GM18858 (cell line): ENCODE results near the gene KBTBD7.

Experiments
- ATAC-seq: cut with Tn5 transposase; IDR thresholded peaks from one replicate; pipeline ENCODE4 v1.9.1; 2021; ENCODE audit not compliant: unreplicated experiment

Gene KBTBD7, protein sequence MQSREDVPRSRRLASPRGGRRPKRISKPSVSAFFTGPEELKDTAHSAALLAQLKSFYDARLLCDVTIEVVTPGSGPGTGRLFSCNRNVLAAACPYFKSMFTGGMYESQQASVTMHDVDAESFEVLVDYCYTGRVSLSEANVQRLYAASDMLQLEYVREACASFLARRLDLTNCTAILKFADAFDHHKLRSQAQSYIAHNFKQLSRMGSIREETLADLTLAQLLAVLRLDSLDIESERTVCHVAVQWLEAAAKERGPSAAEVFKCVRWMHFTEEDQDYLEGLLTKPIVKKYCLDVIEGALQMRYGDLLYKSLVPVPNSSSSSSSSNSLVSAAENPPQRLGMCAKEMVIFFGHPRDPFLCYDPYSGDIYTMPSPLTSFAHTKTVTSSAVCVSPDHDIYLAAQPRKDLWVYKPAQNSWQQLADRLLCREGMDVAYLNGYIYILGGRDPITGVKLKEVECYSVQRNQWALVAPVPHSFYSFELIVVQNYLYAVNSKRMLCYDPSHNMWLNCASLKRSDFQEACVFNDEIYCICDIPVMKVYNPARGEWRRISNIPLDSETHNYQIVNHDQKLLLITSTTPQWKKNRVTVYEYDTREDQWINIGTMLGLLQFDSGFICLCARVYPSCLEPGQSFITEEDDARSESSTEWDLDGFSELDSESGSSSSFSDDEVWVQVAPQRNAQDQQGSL

DNA sequence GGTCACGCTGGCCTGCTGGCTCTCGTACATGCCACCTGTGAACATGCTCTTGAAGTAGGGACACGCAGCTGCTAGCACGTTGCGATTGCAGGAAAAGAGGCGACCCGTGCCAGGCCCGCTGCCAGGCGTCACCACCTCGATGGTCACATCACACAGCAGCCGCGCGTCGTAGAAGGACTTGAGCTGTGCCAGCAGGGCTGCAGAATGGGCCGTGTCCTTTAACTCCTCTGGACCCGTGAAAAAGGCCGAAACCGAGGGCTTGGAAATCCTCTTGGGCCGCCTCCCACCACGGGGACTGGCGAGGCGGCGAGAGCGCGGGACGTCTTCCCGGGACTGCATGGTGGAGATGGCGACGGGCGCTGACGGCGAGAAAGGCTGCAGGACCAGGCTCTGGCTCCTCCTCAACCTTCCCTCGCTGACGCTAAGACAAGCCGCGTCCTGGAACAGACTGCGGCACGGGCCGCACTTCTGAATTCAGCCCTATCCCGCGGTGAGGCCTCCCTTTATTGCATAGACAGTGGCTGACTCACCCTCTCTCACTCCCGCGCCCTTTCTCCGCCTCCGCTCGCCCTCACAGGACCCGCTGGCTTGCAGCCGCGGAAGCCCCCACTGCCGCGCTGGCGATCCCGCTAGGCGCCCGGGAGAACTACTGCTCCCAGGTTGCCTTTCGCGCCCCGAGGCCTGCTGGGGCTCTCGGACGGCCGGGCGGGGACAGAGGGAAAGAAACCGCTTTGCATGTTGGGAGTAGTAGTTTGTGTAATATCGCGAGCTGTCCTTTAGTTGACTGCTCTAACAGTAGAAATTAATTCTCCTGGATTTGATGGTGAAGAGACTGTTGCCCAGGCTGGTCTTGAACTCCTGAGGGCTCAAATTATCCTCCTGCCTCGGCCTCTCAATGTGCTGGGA, at the start of gene KBTBD7:
Gene KBTBD7 (minus strand): TSS at position 651 of the 906 bp plus-strand sequence. CDS start 312 bp downstream, at position 339.
- ATAC-seq, result peak; percentile 89

DNA sequence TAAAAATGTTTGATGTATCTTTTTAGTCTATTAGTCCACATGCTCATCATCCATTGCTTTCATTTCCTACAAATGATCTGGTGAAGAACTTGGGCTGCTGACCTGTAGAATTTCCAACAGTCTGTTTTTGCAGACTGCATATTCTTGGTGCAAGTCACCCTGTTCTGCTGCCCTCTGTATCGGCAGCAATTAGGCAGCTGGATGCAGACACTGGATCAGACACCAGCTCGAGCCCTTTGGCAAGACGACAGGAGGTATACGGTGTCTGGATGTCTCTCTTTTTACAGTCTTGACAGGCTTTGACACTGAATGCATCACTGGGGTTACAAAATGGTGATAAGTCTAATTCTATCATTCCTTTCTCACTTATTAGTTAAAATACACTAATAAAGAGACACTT, 47.3 kb upstream of the KBTBD7 start:
- ATAC-seq, result no peak

DNA sequence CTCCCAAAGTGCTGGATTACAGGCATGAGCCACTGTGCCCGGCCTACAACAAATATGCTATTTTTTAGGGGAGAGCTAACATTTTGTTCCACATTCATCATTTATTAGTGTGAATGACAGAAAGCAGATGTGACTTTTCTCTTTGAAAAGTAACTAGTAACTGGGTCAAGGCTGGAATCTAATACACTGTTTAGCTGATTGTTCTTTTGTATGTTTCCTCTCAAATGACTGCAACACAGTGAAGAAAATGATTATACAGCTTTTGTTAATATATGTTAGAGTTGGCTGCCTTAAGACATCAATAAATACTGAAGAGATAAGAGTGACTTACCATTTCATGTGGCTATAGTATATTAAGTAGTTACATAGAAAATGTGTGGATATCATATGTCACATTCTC, 42.0 kb upstream of the KBTBD7 start:
- ATAC-seq, result no peak

DNA sequence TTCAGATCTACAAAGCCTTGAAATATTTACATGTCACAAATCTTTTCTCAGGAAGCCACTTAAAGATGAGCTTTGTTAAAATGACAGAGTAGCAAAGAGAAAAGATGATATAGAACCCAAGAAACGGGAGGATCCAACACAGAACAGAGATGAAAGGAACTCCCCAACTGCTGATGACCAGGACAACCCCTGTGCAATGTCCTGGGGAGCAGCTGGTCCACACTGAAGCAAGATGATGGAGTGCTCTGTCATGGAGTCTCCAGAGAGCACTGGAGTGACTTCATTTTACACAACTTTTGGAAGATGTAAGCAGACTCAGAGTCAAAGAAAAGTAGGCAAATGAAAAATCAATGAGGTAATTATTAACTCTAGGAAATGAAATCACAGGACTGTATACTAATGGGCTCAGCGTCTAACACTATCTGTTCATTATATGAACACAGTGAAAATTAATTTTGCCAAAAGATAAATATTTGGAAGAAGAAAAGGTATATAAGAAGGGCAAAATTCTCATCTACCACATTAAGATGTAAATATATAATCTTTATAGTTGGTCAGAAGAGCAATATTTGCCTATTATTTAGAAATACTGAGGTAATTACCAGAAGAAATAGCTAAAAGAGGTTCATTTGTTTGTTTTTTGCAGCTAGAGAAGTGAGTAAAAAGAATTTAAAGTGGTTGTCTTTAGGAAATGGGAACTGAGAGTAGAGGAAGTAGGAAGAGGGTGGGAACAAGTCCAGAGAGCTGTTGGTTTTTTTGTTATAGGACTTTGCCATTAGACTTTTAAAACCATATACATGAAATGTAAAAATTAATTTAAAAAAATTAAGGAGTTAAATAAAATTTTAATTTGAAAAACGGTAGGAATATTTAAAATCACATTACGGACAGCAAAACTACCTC, 38.5 kb upstream of the KBTBD7 start:
- ATAC-seq, result no peak

DNA sequence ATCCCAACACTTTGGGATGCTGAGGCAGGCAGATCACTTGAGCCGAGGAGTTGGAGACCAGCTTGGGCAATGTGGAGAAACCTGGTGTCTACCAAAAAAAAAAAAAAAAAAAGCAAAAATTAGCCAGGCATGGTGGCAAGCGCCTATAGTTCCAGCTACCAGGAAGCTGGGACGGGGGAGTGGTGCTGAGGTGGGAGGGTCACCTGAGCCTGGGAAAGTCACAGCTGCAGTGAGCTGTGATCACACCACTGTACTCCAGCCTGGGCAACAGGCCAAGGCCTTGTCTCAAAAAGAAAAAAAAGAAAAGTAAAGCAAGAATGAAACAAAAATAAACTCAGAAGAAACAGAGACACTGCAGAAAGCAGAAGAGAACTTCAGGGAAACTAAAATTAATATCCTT, 37.4 kb upstream of the KBTBD7 start:
- ATAC-seq, result no peak

DNA sequence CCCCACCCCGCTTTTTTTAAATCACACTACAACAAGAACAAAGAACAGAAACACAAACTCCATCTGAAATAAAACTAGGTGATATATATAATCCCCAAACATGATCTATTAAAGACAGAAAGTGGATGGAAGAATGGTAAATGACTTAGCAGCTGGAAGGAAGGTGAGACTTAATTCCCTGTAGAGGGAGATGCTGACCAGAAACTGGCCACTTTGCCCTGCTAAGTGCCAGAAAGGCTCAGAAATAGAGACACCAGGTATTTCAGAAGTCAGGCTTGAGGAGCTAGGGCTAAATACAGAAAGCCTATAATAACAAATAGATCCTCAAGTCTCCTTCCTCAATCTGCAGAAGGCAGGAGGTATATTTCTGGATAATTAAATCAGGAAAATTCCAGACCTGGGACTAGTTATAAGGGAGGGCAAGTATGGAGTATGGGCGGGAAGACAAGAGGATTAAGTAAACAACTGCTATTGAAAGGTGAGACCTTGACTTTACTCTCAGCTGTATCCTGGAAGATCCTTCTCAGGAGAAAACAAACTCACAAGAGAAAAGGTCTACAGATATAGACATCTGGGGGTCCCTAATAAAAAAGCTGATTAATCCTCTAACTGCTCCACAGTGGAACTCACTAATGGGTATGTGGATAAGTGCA, 36.8 kb upstream of the KBTBD7 start:
- ATAC-seq, result no peak

DNA sequence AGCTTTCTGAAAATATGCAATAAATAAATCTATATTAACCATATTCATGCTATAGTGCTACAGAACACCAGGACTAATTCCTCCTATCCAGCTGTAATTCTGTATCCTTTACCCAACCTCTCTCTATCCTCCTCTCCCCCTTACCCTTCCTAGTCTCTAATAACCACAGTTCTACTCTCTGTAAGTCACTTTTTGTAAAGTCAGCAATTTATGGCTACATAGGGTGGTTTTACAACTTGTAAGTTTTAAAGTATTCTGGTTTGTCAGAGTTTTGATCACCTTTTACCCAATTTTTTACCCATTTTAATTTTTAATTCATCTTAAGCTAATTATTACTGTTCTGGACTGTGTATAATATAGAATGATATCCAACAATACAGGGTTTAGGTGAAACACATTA, 35.0 kb upstream of the KBTBD7 start:
- ATAC-seq, result no peak

DNA sequence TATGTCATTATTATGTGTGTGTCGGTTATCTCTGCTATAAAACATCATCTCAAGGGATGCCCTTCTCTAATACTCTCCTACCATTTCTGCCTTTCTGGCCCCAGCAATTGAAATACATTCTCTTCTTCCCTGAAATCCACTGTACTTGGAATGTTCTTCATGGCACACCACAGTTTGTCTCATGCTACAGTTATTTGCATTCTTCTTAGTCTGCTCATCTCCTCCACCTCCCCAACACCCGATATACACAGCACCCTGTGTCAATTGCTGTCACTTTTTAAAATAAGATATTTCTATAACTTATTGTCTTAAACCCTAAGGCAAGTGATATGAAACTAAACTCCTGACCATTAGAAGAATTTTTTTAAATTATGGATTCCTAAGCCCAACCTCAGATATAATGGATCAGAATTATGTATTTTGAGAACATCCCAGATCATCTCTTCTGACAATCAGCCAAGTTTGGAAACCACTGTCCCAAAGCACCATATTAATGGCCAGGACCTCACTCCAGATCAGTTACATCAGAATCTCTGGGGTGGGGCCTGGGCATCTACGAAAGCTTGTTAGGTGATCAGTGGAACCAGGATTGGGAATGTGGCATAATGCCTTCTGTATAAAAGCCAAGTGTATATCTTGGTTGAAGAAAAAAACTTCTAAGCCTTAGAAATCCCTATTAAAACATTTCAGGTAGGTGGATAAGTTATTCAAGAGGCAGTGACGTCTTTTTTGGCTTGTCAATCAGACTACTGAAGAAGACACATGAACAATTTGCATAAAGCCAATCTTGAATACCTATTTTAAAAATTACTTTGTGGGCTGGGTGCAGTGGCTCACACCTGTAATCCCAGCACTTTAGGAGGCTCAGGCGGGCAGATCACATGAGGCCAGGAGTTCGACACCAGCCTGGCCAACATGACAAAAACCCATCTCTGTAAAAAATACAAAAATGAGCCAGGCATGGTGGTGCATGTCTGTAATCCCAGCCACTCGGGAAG, 30.0 kb upstream of the KBTBD7 start:
- ATAC-seq, result no peak

DNA sequence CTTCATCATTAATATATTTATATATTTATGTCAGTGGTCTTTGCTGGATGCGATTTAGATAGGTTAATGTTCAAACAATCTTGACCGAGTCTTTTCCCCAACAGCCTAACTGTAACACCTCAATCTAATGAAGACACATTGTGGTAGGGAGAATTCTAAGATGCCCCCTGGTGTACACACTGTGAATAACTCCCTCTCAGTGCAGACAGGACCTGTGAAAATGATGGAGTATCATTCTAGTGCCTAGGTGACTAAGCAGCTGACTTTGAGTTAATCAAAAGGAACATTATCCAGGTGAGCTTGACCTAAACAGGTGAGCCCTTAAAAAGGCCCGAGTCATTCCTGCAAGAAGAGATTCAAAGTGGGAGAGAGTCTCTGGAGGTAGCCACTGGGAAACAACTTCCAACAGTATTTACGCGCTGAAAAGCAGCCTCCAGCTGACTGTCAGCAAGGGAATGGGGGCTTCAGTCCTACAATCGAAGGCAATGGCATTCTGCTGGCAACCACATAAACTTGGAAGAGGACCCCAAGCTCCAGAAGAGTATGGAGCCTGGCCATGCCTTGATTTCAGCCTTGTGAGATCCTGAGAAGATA, 28.0 kb upstream of the KBTBD7 start:
- no peak for ATAC-seq

DNA sequence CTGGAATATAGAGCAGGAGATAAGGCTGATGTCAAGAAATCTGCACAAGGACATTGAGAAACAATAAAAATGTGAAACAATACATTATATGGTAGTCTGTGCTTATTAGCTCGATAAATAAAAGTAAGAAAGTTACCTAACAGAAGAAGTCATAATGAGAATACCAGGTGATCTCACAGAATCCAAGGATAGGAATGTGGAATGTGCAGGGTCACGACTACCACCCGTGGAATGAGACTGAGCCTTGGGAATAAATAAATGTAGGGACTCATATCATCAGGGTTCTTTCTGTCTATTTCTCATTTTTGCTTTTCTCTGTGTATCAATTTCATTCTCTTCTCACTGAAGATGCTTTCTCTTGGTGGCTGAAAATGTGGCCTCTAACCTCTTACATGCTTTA, 26.0 kb upstream of the KBTBD7 start:
- ATAC-seq, result no peak

DNA sequence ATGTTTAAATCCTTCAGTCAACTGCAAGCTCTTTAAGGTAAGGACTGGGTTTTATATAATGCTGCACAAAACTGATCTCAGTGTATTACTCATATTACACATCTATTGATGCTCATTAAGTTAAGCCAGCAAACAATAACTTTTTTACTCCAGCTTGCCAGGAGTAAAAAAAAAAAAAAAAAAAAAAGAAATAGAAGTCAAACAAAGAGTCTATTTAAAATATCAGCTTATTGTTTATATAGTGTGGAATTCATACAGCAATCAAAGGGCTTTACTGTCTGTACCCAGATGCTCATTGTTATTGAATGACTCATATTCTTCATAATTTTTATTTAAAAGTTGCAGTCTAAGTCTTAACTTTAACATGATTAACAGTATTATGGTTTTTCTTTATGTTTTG, 21.8 kb upstream of the KBTBD7 start:
- ATAC-seq, result no peak

DNA sequence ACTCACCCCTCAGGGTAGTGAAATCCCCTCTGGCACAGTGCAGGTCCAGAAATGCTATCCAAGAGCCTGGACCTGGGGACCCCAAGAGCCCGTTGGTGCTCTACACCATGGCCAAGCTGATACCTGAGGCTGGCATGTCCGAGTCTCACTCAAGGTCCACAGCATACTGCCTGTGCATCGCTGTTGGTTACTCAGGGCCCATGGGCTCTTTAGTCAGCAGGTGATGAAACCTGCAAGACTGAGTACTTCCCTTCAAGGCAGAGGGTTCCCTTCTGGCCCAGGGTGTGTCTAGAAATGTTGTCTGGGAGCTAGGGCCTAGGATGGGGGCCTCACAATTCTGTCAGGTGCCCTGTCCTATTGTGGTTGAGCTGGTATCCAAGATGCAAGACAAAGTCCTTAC, 19.6 kb upstream of the KBTBD7 start:
- no peak for ATAC-seq

DNA sequence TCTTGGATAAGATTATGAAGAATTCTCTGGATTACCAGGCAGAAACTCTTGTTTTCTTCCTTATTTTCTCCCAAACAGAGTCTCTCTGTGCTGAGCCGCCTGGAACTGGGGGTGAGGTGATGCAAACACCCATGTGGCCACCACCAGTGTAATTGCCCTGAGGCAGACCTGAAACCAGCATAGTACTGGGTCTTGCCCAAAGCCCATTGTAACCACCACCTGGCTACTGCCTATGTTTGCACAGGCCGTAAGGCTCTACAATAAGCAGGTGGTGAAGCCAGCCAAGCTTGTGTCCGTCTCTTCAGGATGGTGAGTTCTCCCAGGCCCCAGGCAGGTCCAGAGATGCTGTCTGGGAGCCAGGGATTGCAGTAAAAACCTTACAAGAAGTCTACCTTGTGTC, 18.9 kb upstream of the KBTBD7 start:
- ATAC-seq, result no peak

DNA sequence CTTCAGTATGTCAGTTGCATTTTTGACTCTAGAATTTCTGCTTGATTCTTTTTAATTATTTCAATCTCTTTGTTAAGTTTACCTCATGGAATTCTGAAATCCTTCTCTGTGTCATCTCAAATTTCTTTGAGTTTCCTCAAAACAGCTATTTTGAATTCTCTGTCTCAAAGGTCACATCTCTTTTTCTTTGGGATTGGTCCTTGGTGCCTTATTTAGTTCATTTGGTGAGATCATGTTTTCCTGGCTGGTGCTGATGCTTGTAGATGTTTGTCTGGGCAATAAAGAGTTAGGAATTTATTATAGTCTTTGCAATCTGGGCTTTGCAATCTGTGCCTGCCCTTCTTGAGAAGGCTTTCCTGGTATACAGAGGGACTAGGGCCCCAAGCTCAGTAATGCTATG, 18.5 kb upstream of the KBTBD7 start:
- no peak for ATAC-seq

DNA sequence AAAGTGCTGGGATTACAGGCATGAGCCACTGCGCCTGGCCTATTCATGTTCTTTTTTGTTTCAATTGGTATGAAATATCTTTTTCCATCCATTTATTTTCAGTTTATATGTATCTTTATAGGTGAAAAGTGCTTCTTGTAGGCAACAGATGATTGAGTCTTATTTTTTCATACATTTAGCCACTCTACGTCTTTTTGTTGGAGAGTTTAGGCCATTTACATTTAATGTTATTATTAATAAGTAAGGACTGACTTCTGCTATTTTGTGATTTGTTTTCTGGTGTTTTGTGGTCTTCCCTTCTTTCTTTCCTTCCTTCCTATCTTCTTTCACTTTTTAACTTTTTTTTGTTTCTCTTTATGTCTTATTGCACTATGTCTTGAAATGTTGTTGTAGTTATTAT, 16.7 kb upstream of the KBTBD7 start:
- no peak for ATAC-seq

DNA sequence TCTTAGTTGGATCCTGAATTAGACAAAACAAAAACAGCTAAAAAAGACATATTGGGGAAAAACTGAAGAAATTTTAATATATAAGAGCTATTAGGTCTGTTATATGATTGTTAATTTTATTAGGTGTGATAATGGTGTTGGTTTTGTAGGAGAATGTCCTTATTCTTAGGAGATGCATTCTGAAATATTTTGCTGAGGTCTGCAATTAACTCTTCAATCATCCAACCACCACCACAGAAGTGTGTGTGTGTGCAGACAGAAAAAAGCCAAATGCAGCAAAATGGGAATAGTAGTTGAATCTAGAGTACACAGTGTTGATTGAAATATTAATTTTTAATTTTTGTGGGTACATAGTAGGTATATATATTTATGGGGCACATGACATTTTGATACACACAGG, 12.1 kb upstream of the KBTBD7 start:
- ATAC-seq, result no peak

DNA sequence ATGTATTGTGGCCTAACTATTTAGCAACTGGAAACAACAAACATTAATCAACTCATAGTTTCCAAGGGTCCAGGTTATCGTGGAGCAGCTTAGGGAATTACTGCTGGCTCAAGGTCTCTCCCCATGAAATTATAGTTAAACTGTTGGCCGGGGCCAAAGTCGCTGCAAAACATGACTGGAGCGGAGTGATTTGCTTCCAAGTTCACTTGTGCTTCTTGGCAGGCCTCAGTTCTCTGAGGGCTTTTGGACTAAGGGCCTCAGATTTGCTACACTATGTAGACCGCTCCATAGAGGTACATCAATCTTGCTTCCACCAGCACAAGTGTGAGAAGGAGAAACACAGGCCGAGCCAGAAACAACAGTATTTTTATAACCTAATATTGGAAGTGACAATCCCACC, 9.4 kb upstream of the KBTBD7 start:
- no peak for ATAC-seq

DNA sequence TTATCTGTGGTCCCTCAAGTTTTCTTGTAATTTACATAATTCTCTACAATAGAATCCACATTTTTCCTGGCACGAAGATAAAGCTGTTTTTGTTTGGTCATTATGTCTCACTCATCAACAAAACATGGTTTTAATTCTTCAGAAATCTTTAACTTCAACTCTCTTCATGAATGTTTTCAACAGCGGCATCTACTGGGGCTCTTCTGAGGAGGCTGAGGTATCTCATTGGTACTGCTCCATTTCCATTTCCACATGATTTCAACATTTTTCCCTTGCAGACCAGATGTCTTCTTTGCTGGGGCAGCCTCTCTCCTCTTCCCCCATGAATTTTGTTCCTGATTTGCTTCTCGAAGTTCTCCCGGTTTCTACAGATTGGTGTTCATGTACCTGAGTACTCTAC, 5.8 kb upstream of the KBTBD7 start:
- no peak for ATAC-seq
